SU-DHL-6 (cell line): ENCODE results near the gene SLC22A14.

Experiments
- H2AFZ ChIP-seq: fragments of 200-600 bp; sonication (generic); 2 replicates; pipeline ENCODE4 v1.6.1; 2014; ENCODE audit warnings: low read depth, mild to moderate bottlenecking, moderate library complexity, mixed read lengths, antibody characterized with exemption, low read length; ENCODE audit not compliant: severe bottlenecking
- H3F3A ChIP-seq: fragments of 200-600 bp; shearing (Covaris generic); 2 replicates; pipeline ENCODE4 v1.6.0; 2016; ENCODE audit warnings: antibody characterized with exemption, mild to moderate bottlenecking; ENCODE audit not compliant: insufficient read depth
- H3K27ac ChIP-seq: fragments of 200-600 bp; sonication (generic); 2 replicates; pipeline ENCODE4 v1.5.1; 2016; ENCODE audit warnings: low read depth, mild to moderate bottlenecking, low read length, moderate library complexity, mixed read lengths
- H3K27me3 ChIP-seq: fragments of 200-600 bp; sonication (generic), shearing (Covaris generic); 2 replicates; pipeline ENCODE4 v1.6.0; 2014; ENCODE audit warnings: mild to moderate bottlenecking, low read length
- H3K36me3 ChIP-seq: fragments of 200-600 bp; sonication (generic); 2 replicates; pipeline ENCODE4 v1.6.1; 2014; ENCODE audit warnings: mild to moderate bottlenecking, low read length, mixed read lengths
- H3K4me2 ChIP-seq: fragments of 300-600, 200-600 bp; shearing (Covaris generic), sonication (generic); 2 replicates; pipeline ENCODE4 v1.6.0; 2014; ENCODE audit warnings: low read length, low read depth, mild to moderate bottlenecking; ENCODE audit not compliant: poor library complexity, severe bottlenecking
- H3K4me3 ChIP-seq: fragments of 200-600 bp; sonication (generic); 2 replicates; pipeline ENCODE4 v1.5.1; 2014; ENCODE audit warnings: antibody characterized with exemption, low read length, mild to moderate bottlenecking, mixed read lengths; ENCODE audit not compliant: insufficient read depth, poor library complexity, severe bottlenecking
- H3K79me2 ChIP-seq: fragments of 200-600 bp; sonication (generic); 2 replicates; pipeline ENCODE4 v1.6.1; 2014; ENCODE audit warnings: mild to moderate bottlenecking, low read length, moderate library complexity; ENCODE audit not compliant: insufficient read depth
- H3K9ac ChIP-seq: fragments of 200-600 bp; sonication (generic); 2 replicates; pipeline ENCODE4 v1.7.0; 2014; ENCODE audit warnings: mild to moderate bottlenecking, low read length
- H3K9me2 ChIP-seq: fragments of 200-600 bp; sonication (generic); replicated peaks from 2 replicates; pipeline ENCODE4 v1.6.1; 2014; ENCODE audit warnings: low read length; ENCODE audit not compliant: insufficient read depth
- H3K9me3 ChIP-seq: fragments of 200-600 bp; sonication (generic); 2 replicates; pipeline ENCODE4 v1.6.1; 2014; ENCODE audit warnings: low read length, mixed read lengths; ENCODE audit not compliant: insufficient read depth
- H4K20me1 ChIP-seq: fragments of 200-600 bp; sonication (generic); 2 replicates; pipeline ENCODE4 v1.6.1; 2014; ENCODE audit warnings: low read depth, mild to moderate bottlenecking, antibody characterized with exemption, low read length, moderate library complexity, mixed read lengths
- EZH2phosphoT487 ChIP-seq: fragments of 200-600 bp; sonication (generic), shearing (Covaris generic); conservative IDR thresholded peaks from 2 replicates; pipeline ENCODE4 v1.6.1; 2018; ENCODE audit warnings: mild to moderate bottlenecking, antibody characterized with exemption, low read length, moderate library complexity, mixed read lengths
- TF ChIP-seq, protein P1 (sequence below): fragments of 200-600 bp; sonication (generic); IDR thresholded peaks from one replicate; pipeline ENCODE4 v1.5.1; 2017; ENCODE audit warnings: antibody characterized with exemption, mild to moderate bottlenecking, low read length, moderate library complexity; ENCODE audit not compliant: insufficient read depth, poor library complexity, severe bottlenecking

Gene SLC22A14

DNA sequence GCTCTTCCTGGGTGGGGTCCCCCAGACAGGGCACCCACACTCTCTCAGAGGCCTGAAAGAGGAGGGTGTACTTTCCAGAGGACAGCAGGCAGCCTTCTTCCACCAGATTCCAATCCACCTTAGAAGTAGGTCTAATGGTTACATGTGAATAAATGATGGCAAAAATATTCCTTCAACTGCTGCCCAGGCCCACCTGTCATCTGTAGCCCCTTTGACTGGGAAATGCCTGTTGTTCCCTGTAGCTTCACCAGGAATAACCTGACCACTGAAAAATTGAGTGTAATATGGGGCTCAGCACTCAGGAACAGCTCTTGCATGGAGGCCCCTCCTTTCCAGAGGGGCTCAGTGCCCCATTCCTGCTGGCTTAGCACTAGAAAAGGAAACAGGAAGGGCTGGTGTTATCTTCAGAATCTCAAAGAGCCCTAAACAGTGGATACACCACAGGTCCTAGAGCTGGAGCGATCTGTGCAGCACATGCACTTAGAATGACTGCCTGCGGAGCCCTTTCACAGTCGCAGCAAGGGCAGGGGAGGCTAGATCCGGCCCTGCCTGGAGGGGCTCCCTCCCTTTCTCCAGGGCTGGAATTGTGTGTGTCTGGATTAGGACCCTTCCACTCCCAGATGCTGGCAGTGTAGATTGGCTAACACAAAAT, 32.1 kb downstream of the SLC22A14 start:
- H3K36me3 ChIP-seq: no peaks in the 10 kb centered on the region
- H3K9ac ChIP-seq: no peak overlapping the region
- TF ChIP-seq, protein P1, sequence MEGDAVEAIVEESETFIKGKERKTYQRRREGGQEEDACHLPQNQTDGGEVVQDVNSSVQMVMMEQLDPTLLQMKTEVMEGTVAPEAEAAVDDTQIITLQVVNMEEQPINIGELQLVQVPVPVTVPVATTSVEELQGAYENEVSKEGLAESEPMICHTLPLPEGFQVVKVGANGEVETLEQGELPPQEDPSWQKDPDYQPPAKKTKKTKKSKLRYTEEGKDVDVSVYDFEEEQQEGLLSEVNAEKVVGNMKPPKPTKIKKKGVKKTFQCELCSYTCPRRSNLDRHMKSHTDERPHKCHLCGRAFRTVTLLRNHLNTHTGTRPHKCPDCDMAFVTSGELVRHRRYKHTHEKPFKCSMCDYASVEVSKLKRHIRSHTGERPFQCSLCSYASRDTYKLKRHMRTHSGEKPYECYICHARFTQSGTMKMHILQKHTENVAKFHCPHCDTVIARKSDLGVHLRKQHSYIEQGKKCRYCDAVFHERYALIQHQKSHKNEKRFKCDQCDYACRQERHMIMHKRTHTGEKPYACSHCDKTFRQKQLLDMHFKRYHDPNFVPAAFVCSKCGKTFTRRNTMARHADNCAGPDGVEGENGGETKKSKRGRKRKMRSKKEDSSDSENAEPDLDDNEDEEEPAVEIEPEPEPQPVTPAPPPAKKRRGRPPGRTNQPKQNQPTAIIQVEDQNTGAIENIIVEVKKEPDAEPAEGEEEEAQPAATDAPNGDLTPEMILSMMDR: no peak
- TF ChIP-seq EZH2phosphoT487: no peak
- H3K9me2 ChIP-seq: no peaks in the 10 kb centered on the region
- no peak overlapping the region for H3K27ac ChIP-seq
- H3K27me3 ChIP-seq: no peaks in the 10 kb centered on the region
- H3K9me3 ChIP-seq: no peaks in the 10 kb centered on the region
- no peak overlapping the region for H2AFZ ChIP-seq
- no peak overlapping the region for H3K4me2 ChIP-seq
- no peak overlapping the region for H3K4me3 ChIP-seq
- H3F3A ChIP-seq: no peaks in the 10 kb centered on the region
- H3K79me2 ChIP-seq: no peaks in the 10 kb centered on the region
- no peaks in the 10 kb centered on the region for H4K20me1 ChIP-seq

DNA sequence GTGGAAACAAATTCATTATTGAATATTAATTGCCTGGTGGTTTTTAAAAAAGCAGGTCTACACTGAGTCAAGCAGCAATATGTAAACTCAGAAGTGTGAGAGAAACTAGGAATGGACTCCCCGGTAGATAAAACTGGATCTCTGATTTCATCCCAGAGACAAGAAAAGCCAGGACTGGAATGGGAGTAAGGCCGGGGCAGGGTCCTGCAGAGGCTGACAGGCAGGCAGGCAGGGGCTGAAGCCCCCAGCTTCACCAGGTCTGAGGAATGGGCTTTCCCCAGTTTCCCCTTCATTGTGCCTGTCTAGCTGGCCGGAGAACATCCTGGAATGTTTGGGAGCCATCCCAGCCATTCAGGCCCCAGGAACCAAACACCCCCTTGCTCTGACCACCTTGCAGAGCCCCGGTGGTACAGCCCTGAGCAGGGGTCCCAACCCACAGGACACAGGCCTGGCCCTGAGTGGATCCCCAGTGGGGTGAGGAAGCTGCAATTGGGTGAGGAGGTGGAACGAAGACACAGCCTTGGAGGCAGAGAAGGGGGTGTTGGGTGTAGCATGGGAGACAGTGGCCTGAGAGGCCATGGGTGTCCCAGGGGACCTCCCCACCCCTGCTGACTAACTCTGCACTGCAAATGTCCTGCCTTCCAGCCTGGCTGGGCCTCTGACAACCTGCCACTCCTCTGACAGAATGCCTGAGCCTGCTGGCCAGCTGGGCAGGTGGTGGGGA, 32.8 kb downstream of the SLC22A14 start:
- Histone ChIP-seq H3F3A (no peaks in the 10 kb centered on the region), H3K27me3 (no peaks in the 10 kb centered on the region), H4K20me1 (no peaks in the 10 kb centered on the region), H3K36me3 (no peaks in the 10 kb centered on the region), H3K4me3 (no peak overlapping the region), H2AFZ (no peak overlapping the region), H3K4me2 (no peak overlapping the region), H3K9ac (no peak overlapping the region), H3K9me3 (no peaks in the 10 kb centered on the region), H3K79me2 (no peaks in the 10 kb centered on the region), H3K27ac (no peak overlapping the region), H3K9me2 (no peaks in the 10 kb centered on the region)
- TF ChIP-seq, protein P1: no peak
- TF ChIP-seq EZH2phosphoT487: no peak

DNA sequence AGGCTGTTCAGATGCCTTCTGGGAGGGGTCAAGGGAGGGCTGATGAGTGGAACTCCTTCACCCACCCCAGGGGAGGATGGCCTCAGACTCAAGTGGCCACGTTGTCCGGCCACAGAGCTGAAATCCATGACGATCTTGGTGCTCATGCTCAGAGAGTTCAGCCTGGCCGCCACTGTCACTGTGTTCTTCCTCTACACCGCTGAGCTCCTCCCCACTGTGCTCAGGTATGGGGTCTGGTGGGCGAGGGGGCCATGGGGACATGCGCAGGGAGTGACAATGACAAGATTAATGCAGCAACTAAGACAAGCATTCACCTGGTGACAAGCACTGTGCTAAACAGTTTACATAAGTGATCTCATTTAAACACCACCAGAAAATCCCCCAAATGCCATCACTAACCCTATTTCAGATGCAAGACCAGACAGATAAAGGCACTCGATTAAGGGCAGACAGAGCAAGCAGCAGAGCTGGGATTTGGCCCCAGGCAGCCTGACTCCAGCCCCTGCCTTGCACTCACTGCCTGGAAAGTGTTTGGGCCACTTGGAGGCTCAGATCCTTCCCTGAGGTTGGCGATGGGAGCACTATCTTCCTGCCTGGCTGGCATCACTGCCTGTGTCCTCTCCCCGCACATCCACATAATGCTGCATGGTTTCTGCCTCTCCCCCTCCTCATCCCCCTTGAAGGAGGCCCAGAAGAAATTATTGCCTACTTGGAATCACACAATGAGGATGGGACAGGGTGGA, 33.6 kb downstream of the SLC22A14 start:
- H2AFZ ChIP-seq: no peak overlapping the region
- no peak overlapping the region for H3K27ac ChIP-seq
- no peaks in the 10 kb centered on the region for H3K36me3 ChIP-seq
- H3K9me3 ChIP-seq: no peaks in the 10 kb centered on the region
- no peaks in the 10 kb centered on the region for H3K9me2 ChIP-seq
- no peaks in the 10 kb centered on the region for H4K20me1 ChIP-seq
- H3K9ac ChIP-seq: no peak overlapping the region
- H3K4me3 ChIP-seq: no peak overlapping the region
- TF ChIP-seq, protein P1: no peak
- no peak for TF ChIP-seq EZH2phosphoT487
- no peaks in the 10 kb centered on the region for H3F3A ChIP-seq
- no peak overlapping the region for H3K4me2 ChIP-seq
- no peaks in the 10 kb centered on the region for H3K27me3 ChIP-seq
- no peaks in the 10 kb centered on the region for H3K79me2 ChIP-seq
